Mononuclear cell (primary cell): ENCODE data around the gene MRTFB. TPM values are rescaled to one million over a fixed set of nuclear protein-coding genes. Genes with fewer than 3 reads are reported as not detected.

Experiments used
- H3K27me3 ChIP-seq: 2 replicates; pipeline ENCODE4 v1.6.0; 2011; ENCODE audit warnings: low read length, control low read depth; ENCODE audit not compliant: insufficient read depth
- H3K4me1 ChIP-seq: 2 replicates; pipeline ENCODE4 v1.5.1; 2011; ENCODE audit warnings: mild to moderate bottlenecking, low read length, control low read depth; ENCODE audit not compliant: insufficient read depth
- H3K4me3 ChIP-seq: 2 replicates; pipeline ENCODE4 v1.5.1; 2011; ENCODE audit warnings: mild to moderate bottlenecking, low read length, moderate library complexity
- H3K9me3 ChIP-seq: 2 replicates; pipeline ENCODE4 v1.5.1; 2011; ENCODE audit warnings: low read depth, mild to moderate bottlenecking, control low read depth, low read length
- total RNA-seq: library from RNA; depleted of rRNA; stranded (reverse); fragments of >200 nt; gene quantifications from one replicate; pipeline ENCODE4 v1.2.3, GENCODE V29; 2012

The MRTFB gene
- total RNA-seq, 1 donor: 7.1 TPM

DNA sequence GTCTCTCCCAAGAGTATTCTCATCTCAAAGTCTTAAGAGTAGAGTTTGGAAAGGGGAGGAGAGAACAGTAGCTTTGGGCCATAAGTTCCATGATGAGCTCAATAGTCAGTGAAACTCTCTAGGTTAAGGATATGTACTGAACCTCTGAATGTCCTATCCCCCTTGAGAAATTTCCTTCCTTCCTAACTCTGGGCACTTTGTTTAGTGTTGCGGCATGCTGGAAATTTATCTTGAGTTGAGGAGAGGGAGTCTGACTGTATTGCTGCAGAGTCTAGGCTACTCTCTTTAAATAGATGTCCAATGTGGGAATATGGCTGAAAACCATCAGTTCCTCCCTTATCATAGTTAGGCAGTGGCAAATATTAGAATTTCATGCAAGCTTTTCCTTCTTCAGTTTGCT, 16.1 kb downstream of the MRTFB start:
- H3K9me3 ChIP-seq: no peaks in the 10 kb centered on the region
- no peaks in the 10 kb centered on the region for H3K4me1 ChIP-seq
- H3K27me3 ChIP-seq: no peaks in the 10 kb centered on the region
- H3K4me3 ChIP-seq: no peak overlapping the region

DNA sequence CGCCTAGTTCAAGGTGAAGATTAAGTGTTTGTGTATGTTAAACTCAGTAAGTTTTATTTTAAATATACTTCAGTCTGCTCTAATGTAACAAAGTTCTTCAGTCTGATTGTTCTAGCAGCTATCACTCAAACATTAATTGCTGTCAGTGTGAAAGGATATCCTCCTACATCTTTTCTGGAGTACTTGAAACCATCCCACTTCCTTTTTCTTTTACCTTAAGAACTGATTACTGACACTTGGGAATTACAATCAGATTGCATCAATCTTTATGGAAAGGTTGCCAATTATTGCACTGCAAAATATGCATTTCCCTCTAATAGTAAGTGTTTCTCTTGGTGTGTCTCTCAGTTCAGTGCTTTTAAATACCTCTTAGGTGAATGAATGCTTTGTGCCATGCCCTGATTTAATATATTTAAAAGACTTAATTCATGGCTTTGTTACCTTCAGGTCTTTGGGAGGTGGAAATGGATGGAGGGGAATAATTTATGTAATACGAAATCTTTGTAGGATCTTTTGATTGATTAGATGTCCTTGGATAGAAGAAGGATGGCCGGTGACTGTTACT, 16.6 kb downstream of the MRTFB start:
- no peaks in the 10 kb centered on the region for H3K9me3 ChIP-seq
- H3K4me3 ChIP-seq: no peak overlapping the region
- H3K27me3 ChIP-seq: no peaks in the 10 kb centered on the region
- no peaks in the 10 kb centered on the region for H3K4me1 ChIP-seq

DNA sequence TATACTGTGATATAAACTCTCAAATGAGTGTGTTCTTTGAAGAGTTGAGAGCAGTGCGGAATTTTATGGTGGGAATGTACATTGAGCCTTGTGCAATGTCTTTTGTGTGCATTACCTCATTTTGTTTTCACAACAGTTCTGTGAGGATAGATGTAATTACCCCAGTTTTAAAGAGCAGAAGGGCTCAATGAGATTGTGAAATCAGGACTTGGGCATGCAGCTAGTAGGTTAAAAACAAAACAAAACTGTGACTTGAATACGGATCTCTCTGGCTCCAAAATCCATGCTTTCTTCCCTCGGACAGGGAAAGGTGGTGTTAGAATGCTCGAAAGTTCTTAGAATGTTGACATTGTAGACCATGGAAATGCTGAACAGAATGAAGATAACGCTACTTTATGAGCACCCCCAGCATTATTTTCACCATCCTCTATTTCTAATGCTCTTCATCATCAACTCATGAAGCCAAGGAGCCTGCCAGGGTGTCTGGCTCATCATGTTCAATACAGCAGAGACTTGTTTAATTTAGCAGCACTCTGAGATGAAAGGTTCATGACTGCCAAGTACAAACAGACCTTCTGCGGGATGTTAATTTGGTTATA, 17.1 kb downstream of the MRTFB start:
- no peaks in the 10 kb centered on the region for H3K4me1 ChIP-seq
- H3K4me3 ChIP-seq: no peak overlapping the region
- H3K9me3 ChIP-seq: no peaks in the 10 kb centered on the region
- no peaks in the 10 kb centered on the region for H3K27me3 ChIP-seq

DNA sequence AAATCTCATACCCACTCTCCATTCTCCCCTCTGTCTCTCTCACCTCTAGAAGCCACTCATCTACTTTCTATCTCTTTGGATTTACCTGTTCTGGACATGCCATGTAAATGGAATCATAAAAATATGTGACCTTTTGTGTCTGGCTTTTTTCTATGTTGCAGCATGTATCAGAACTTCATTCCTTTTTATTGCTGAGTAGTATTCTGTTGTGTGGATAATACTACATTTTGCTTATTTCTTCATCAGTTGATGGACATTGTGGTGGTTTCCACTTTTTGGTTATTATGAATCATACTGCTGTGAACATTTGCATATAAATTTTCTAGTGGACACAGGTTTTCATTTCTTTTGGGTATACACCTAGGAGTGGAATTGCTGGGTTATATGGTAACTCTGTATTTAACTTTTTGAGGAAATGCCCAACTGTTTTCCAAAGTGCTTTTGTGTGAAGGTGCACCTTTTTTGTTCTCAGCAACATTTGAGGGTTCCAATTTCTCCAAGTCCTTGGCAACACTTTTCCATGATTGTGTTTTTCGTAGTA, 18.2 kb downstream of the MRTFB start:
- Histone ChIP-seq H3K4me1 (no peaks in the 10 kb centered on the region), H3K9me3 (no peaks in the 10 kb centered on the region), H3K27me3 (no peaks in the 10 kb centered on the region), H3K4me3 (no peak overlapping the region)

DNA sequence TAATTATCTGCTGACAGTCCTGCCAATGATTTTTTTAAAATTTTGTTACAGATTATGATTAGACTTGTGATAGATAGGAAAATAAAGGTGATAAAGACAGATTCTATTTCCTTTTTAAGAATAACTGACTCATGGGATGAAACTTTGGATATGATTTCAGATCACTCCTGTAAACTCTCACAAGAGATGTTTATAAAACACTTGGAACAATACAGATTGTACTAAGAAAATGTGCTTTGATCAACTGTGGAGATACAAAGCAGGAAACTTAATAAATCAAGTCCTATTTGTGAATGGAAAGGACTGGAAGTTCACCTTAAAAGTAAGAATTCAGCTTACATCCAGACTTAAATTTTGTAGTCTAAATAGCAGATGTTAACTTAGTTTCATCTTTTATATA, 21.4 kb downstream of the MRTFB start:
- no peaks in the 10 kb centered on the region for H3K27me3 ChIP-seq
- no peaks in the 10 kb centered on the region for H3K9me3 ChIP-seq
- no peak overlapping the region for H3K4me3 ChIP-seq
- H3K4me1 ChIP-seq: no peaks in the 10 kb centered on the region

DNA sequence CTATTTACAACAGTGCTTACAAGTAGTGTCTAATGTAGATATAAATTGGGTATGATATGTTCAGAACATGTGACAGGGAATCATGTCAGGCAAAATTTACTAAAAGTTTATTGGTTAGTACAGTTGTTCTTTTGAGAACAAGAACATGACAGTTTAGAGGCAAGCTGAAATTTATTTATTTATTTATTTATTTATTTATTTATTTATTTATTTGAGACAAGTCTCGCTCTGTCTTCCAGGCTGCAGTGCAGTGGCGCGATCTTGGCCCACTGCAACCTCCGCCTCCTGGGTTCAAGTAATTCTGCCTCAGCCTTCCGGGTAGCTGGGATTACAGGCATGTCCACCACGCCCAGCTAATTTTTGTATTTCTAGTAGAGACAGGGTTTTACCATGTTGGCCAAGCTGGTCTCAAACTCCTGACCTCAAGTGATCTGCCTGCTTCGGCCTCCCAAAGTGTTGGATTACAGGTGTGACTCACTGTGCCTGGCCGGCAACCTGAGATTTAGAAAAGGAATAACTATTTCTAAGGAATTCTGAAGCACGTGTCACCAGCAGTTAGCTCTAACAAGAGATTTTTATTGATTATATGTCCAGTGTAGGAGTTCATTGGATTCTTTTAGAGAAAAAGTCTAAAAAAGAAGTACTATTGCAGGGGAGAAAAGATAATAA, 24.9 kb downstream of the MRTFB start:
- no peaks in the 10 kb centered on the region for H3K4me1 ChIP-seq
- no peaks in the 10 kb centered on the region for H3K9me3 ChIP-seq
- H3K27me3 ChIP-seq: no peaks in the 10 kb centered on the region
- H3K4me3 ChIP-seq: no peak overlapping the region

DNA sequence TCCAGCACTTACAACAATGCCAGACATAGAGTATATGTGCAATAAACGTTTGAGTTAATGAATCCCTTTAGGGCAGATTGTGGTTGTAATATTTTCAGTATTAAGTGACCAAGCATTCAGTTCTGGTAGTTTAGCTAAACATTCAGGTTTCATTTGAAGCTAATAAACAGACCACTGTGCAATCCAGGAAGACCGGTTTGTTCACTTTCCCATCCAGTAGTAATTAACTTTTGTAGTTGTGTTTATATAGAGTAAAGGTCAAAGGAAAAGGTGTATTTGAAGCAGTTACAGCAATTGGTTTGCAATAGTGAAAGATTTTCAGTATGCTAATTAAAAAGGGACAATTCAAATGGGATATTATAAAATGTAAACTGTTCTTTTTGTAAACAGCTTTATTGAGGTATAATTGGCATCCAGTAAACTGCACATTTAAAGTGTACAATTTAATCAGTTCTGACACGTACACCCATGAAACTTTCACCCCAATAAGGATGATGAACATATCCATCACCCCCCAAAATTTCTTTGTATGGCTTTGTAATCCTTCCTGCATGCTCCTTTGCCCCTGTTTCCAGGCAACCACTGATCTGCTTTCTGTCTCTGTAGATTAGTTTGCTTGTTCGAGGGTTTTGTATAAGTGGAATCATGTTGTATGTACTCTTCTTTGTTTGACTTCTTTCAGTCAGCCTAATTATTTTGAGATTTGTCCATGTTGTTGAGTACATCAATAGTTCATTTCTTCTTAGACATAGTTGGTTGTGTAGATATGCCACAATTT, 26.3 kb downstream of the MRTFB start:
- Histone ChIP-seq H3K4me3 (no peak overlapping the region), H3K9me3 (no peaks in the 10 kb centered on the region), H3K4me1 (no peaks in the 10 kb centered on the region), H3K27me3 (no peaks in the 10 kb centered on the region)

DNA sequence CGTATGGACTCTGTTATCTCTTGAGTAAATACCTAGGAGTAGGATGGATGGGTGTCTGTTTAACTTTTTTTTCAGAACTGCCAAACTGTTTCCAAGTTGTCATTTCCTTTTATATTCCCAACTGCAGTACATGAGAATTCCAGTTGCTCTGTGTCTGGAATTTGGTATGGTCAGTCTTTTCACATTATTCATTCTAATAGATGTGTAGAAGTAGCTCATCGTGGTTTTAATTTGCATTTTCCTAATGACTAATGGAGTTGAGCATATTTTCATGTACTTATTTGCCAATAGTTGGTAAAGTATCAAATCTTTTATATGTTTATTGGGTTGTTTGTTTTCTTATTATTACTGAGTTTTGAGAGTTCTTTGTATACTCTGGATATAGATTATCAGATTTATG, 27.0 kb downstream of the MRTFB start:
- H3K9me3 ChIP-seq: no peaks in the 10 kb centered on the region
- no peaks in the 10 kb centered on the region for H3K27me3 ChIP-seq
- no peak overlapping the region for H3K4me3 ChIP-seq
- H3K4me1 ChIP-seq: no peaks in the 10 kb centered on the region

DNA sequence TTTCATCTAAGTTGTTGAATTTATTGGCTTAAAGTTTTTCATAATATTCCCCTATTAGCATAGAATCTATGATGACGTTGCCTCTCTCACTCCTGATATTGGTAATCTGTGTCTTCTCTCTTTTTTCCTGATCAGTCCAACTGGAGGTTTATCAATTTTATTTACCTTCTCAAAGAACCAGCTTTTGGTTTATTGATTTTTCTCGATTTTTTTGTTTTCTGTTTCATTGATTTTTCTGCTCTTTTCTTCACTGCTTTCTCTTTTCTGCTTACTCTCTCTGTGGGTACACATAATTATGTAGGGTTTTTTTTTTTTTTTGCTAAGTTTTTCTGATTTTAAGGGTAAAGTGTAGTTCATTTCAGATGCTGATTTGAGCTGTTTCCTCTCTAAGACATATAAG, 29.7 kb downstream of the MRTFB start:
- Histone ChIP-seq H3K4me1 (no peaks in the 10 kb centered on the region), H3K9me3 (no peaks in the 10 kb centered on the region), H3K4me3 (no peak overlapping the region), H3K27me3 (no peaks in the 10 kb centered on the region)

DNA sequence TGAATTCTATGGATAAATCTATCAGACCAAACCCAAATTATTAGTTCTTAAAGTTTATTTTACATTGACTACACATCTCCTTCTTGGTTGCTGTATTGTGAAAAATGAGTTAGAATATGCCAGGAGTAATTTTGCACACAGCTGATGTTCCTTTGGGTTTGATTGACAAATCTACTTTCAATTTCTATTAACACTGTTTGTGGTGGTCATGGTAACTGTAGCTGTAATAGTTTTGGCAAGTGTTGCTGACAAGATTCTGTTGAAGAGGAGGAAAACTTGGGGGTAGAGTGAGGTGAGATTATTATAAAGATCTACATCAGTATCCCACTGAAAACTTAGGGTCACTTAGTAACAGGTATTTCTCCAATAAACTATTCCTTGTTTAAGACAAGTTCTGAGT, 30.3 kb downstream of the MRTFB start:
- H3K9me3 ChIP-seq: no peaks in the 10 kb centered on the region
- H3K4me1 ChIP-seq: no peaks in the 10 kb centered on the region
- no peaks in the 10 kb centered on the region for H3K27me3 ChIP-seq
- no peak overlapping the region for H3K4me3 ChIP-seq

DNA sequence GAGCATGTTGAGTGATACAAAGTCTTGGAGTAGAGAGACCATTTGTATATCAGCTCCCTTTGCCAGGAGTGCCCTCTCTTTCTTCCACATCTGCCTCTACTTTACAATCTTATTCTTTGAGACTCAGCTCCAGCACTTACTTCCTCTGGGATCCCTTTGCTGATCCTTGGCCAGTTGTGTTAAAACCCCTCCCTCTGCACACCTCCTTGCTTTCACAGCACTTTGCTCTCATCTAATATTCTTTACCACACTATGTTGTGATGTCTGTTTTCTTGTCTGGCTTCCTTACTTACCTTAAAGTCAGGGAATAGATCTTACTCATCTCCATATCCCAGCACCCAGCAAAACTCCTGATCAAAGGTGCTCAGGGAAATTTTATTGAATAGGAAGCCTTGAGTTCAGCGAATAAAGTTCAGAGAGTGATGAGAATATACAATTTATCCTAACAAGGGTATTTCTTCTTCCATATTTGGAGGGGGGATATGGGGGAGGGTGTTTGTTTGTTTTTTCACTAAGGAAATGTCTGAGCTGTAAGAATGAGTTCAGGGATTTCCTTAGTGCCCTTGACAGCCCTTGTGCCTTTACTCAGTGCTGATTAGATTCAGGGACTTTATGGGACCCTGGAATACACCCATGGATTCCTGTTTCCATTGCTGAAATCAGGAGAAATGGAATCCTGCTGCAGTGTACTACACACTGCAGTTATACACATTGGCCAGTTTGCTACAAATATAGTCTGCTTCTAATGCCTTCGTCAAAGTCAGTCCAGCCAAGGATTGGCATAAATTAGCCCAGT, 32.0 kb downstream of the MRTFB start:
- Histone ChIP-seq H3K27me3 (no peaks in the 10 kb centered on the region), H3K4me1 (no peaks in the 10 kb centered on the region), H3K9me3 (no peaks in the 10 kb centered on the region), H3K4me3 (no peak overlapping the region)

DNA sequence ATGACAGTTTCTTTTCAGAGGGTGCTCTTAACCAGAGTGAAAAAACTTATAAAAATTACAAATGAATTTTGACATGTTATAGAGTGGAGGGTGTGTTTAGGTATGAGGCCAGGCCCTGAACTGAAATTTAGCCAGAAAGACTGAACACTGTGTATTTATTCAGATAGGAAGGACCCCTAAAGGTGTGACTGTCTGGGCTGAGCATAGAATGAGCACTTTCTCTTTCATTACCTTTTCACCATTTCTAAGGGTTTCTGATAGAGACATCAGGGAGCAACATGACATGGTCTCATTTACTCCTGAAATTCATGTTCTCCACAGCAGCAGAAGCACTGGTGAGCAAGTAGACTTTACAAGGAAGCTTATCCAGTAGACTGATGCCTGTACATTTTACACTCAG, 32.9 kb downstream of the MRTFB start:
- H3K9me3 ChIP-seq: no peaks in the 10 kb centered on the region
- H3K4me3 ChIP-seq: no peak overlapping the region
- H3K27me3 ChIP-seq: no peaks in the 10 kb centered on the region
- H3K4me1 ChIP-seq: no peaks in the 10 kb centered on the region

DNA sequence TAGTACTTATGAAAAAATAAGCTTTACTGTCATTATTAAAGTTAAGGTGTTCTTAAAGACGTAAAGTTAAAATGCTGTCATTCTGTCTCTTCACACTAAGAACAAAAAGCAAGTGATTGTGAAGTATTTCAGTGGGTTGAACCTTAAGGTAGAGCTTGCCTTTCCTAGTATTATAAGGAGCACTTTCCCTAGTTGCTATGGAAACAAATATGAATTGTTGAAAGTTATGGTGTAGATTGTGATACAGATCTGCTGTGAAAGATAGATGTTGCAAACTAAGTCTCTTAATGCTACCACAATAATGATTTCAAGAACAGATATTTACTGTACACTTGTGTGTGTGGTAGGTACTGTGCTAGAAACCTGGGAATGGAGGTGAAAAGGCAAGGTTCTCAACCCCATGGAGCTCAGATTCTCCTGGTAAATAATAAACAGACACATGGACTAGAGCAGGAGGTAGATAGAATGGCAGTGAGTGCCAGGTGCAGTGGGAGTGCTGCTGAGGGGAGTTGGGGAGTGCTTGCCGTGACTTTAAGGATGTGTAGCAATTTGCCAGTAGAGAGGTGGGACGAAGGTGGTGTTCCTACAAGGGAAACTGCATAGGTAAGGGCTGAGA, 34.7 kb downstream of the MRTFB start:
- no peaks in the 10 kb centered on the region for H3K27me3 ChIP-seq
- no peak overlapping the region for H3K4me3 ChIP-seq
- no peaks in the 10 kb centered on the region for H3K4me1 ChIP-seq
- no peaks in the 10 kb centered on the region for H3K9me3 ChIP-seq

DNA sequence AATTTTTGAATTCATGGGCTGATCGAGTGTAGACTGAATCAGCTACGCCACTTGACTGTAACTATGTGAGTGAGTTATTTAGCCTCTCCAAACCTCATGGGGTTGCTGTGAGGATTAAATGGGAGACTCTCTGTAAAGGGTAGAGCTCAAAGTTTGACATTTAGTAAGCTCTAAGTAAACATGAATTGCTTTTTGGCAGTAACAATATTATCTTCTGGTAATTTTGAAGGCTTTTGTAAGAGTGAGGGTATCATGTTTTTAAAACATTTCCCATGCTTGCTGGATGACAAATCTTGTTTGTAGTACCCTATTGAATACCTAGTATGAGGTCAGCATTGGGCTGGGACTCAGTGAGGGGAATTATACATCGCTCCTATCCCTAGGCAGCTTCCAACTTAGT, 35.3 kb downstream of the MRTFB start:
- no peaks in the 10 kb centered on the region for H3K9me3 ChIP-seq
- H3K27me3 ChIP-seq: no peaks in the 10 kb centered on the region
- H3K4me3 ChIP-seq: no peak overlapping the region
- no peaks in the 10 kb centered on the region for H3K4me1 ChIP-seq
